HG02973 (cell line): Measurements from ENCODE around the gene IL22RA2.

Source experiments
- ATAC-seq: cut with Tn5 transposase; IDR thresholded peaks from one replicate; pipeline ENCODE4 v1.9.1; 2021; ENCODE audit warnings: moderate library complexity; ENCODE audit not compliant: unreplicated experiment

The IL22RA2 gene

DNA sequence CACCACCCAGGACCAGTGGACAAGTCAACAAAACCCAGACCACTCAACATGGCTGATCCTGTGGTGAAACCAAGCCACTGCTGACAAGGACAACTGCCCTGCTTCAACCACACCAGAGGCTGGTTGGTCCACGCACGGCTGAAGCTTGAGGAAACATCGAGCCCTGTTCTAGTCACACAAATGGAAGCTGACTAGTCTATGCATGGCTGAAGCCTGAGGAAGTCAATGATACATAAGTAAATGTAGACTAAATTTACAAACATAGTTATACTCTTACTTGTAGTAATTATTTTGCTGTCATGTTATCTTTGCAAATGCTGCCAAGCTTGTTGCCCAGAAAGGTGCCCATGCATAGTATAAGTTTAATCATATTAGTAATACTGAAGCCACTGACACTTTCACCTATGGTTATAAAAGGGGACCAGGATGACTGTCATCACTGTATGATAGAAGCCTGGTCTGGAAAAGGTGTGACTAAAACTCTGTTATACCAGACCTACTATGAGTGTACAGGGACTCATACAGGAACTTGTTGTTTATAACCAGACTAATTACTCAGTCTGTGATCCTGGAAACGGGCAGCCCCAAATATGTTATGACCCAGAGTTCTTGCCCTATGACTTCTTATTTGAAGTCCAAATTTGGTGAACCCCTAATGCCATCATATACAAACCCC, 5.6 kb downstream of the IL22RA2 start:
- ATAC-seq = no peak

DNA sequence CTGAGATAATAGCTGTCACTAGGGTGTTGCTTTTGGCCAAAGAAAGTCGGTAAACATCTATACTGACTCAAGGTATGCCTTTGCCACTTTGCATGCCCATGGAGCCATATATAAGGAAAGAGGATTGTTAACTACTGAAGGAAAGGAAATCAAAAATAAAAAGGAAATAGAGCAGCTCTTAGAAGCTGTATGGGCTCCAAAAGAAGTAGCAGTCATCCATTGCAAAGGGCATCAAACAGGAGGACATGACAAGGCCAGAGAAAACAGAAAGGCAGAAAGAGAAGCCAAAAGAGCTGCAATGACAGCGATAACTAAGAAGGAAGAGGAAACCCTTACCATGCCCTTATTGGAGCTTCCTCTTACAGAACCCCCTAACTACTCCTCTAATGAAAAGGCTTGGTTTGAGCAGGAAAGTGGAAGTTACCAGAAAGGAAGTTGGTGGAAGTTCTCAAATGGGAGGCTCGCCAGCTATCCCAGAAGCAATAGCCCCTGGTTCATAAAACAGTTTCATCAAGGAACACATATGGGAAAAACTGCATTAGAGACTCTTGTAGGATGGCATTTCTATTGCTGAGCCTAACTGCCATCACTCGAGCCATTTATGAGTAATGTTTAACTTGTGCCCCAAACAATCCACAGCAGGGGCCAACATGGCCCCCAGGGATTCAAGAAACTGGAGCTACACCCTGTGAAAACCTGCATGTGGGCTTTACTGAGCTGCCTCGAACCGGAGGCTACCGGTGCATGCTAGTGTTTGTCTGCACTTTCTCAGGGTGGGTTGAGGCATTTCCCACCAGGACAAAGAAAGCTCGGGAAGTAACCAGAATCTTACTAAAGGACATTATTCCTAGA, 7.0 kb downstream of the IL22RA2 start:
- no peak for ATAC-seq

DNA sequence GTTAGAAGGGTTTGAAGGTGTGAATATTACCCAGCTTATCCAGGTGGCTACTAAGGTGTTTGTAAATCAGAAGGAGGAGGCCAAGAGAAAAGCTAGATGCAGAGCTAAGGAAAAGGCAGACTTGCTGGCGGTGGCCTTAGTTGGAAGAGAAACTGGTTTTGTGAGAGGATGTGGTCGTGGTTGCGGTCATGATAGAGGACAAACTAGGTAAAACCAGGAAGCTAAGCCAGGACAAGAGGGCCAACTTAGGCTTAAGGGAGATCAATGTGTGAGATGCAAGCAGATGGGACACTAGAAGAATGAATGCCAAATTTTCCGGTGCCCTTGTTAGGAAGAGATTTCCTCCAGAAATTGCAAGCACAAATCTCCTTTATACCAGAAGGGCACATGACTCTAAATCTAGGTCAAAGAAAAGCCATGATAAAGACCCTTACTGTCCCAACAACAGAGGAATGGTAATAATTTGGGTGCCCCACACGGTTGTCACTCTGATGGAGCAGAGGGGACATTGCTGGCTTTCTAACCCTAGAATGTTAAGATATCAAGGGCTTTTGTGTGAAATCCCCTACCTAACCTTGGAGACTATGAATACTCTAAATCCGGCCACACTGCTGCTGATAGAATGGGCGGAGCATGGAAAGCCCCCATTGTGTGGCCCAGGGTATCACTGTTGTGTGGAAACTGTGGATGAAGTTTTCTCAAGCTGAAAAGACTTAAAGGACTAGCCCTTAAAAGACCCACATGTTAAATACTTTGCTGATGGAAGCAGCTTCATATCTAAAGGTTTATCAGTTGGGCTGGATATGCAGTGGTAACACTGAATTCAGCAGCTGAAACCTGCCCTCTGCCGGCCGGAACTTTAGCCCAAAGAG, 7.8 kb downstream of the IL22RA2 start:
- ATAC-seq = peak; percentile 45

DNA sequence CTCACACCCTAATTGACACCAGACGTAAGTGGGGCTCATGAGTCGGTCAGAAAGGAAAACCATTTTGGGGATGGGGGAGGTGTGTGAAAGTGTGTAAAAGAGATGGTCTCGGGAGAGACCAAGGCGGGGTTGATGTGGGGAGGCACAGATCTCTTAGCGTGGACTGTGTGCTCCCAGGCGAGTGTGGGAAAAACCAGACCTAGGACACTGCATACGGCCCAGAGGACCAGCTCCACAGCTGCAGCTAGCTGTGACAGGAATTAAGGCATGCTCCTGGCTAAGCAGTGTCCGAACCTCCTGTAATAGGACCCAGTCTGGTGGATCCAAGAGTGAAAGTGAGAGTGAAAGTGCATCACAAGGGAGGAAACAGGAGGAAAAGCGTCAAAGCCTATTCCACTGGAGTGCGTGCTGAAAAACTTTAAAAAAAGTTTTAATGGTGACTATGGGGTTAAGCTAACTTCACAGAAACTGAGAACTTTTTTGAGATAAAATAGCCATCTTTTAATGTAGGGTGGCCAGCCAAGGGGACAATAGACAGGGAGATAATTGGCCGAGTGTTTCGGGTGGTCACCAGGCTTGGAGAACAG, 9.6 kb downstream of the IL22RA2 start:
- no peak for ATAC-seq

DNA sequence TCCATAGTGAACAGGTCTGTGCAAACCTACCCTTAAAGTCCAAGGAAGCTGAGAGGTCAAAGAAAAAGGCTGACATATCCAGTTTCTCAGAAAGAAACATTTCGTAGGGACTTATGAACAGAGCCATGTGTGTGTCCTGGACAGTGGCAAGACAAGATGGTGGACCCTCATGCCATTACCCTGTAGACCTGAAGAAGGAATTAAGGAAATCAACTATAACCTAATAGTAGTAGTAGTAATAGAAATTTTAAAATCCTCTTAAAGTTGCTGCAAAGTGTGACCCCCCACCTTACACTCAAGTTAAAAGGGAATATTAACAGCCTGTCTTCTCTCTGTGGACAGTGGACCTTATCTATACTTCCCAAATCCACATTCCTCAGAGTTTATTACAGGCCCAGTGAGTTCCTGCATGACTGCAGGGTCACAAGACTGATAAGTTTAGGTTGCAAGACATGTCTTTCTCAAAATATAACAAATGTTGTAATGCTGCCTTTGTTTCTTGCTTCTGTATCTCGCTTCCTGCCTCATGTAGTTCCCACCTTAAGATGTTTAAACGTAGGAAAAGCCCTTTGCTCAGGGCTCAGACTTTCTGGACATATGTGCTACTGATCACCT, 10.6 kb downstream of the IL22RA2 start:
- no peak for ATAC-seq

DNA sequence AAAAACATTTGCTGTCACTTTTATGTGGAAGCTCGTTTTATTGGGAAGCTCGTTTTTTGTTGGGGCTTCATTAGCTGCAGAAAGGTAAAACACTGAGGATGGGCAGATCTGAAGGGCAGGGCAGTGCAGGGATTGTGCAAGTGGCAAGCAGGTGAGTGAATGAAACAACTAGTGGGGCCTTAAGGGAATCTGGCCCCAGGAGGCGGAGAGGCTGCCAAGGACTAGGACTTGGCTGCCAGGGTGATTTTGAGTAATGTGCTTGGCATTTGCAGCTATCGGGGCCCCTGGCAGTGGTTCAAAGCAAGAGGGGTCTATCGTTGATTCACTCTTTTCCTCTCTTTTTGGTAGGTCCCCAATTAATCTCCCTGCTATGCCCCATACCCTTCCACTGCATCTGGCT, 11.5 kb downstream of the IL22RA2 start:
- no peak for ATAC-seq

DNA sequence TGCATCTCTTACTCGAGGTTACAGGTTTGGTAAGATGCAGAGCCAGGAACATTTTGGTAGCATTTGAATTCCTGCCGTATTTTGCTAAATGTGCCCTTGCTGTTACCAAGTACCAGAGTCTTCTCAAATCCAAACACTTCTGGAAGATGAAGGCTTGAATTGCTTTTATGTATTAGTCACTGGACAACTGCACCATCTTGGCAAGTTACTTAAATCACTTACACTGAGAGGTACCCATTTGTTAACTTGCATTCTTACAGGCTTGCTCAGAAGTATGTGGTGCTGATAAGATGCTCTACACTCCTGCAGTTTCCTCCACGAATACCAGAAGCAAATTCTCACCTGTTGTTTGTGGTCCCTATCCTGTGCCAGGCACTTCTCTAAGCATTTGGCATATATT, 12.7 kb downstream of the IL22RA2 start:
- ATAC-seq = no peak

DNA sequence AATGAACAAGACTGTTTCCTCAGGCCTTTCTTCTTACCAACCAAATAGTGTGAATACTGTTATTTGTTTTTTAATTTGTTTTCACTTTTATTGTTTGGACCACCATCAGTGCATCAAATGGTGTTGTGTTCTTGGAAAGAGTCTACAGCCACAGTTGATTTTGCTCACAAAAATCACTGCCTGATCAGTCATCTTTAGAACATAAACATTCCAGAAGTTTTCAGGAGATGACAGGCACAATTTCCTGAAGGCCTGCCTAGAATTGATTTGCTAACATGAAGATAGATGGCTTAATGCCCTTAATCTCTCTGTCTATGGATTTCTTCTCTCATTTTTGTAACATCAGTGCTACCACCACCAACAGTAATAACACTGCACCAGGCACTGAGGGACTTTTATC, 13.5 kb downstream of the IL22RA2 start:
- ATAC-seq = no peak

DNA sequence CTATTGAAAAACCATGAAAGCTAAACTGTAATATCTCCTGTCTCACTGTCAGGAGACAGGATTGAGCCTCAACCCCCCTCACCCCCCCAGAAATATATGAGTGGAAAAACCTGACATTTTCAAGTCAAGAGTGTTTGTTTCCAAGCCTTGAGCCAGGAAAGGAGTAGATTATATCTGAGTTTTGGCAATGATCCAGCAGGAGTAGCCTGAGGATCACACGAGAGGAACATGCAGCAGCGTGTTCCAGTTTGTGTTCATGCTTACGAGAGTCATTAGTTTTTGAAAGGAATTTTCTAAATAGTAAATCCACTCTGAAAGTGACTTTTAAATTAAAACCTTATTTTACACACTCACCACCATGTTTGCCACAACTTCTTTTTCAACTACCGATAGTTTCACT, 15.8 kb downstream of the IL22RA2 start:
- no peak for ATAC-seq

DNA sequence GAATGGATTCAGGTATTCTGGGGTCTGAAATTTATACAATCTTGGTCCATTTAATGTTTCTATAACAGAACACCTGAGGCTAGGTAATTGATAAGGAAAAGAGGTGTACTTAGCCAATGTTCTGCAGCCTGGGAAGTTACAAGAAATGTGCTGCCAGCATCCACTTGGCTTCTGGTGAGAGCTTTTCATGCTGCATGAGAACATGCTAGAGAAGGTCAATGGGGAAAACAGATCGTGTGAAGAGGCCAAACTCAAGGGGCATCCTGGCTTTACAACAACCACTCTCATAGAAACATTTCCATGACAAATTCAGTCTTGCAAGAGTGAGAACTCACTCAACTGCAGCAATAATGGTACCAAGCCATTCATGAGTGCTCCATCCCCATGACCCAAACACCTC, 16.8 kb downstream of the IL22RA2 start:
- no peak for ATAC-seq

DNA sequence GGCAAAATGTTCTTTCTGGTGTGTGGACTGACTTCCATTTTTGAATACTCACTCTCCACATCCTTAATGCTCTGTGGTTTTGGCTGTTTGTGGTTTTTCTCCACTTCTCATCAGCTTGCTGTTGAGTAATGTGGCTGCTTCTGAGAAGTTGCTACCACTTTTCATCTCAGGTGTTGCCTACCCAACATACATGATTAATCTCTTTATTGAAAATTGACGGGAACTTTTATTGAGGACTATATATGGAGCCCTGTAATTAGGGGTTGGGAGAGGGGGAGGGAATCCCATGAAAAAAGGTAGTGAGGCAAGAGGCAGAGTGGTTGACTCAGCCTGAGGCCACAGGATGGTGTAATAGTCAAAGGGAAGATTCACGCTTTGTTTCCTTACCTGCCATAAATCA, 17.6 kb downstream of the IL22RA2 start:
- no peak for ATAC-seq

DNA sequence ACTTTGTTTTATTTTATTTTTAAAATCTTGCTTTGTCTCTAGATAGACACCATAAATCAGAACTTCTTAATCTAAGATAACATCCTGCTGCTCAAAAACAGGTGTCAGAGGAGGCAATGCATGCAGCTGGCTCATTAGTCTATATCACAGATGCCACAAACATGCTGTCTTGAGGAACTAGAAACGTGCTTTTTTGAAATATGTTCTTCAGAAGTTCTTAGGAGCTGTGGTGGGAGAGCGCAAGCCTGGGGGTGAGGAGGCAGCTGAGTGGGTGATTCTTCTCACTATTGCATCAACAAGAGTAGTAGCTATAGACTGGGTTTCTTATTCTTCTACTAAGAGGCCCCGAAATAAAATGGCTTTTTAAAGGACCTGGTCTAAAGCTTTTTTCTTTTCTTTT, 23.4 kb downstream of the IL22RA2 start:
- ATAC-seq = no peak

DNA sequence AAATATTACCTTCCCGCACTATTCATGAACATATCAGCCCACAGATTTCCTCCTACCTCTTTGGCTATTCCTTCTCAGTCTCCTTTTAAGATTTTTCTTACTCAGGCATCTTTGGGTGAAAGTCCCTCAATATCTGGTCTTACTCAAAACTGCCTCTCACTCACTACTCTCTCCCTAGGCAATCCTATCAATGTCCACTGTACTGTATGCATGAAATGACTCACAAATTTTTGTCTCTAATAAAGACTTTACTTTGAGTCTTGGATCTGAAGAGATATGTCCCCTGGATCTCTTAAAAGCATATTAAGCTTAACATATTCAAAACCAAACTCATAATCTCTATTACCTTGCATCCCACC, 24.4 kb downstream of the IL22RA2 start:
- no peak for ATAC-seq

DNA sequence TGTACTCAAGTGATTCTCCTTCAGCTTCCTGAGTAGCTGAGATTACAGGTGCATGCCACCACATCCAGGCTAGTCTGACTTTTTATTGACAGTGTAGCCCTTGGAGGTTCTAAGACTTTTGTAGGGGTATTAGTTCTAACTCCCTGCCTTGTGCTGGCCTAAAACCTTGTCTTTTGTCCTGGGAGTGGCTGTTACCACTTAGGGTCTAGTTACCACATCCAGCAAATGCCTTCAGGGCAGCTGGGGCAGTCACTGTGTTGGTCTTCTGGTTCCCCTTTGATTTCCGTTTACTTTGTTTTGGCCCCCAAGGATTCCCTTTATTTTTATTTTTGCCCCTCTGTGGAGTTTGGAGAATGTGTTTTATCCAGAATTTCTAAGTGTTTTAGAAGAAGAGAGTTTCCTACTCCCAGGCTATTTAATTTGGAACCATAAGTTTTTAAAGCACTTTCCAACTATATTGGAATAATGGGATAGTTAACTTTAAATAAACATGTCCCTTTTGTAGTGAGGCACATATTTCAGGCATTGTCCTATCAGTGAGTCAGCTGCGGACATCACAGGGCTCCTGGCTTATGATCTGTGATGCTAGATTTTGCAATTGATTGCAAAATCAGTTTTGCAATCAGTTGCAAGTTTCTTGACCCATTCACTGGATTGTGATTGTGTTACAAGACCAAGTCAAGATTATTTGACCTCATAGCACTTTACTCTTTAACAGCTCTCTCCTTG, 25.0 kb downstream of the IL22RA2 start:
- ATAC-seq = no peak

DNA sequence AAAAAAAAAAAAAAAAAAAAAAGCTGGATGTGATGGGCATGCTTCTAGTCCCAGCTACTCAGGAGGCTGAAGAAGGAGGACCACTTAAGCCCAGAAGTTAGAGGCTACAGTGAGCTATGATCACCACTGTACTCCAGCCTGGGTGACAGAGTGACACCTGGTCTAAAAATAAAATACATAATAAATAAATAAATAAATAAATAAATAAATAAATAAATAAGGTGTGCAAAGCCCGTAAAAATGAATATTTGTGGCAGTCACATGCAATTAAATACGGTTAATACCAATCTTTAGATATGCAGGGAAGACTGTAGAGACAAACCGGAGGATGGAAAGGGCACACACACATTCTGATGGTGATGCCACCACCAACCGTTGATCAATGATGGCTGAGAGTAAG, 26.2 kb downstream of the IL22RA2 start:
- ATAC-seq = no peak

DNA sequence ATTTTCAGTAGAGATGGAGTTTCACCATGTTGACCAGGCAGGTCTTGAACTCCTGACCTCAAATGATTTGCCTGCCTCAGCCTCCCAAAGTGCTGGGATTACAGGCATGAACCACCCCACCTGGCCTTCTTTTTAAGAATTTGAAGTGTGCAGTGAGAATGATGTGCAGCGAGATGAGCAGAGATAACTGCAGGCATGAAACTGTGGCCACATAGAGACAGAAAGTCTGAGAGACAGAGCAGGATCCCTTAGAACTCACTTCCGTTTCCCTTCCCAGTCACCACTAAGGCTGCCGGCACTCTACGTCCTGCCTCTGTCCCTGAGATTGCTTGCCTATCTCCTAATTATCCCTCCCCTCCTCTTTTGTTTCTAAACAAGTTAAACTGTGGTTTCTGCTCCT, 27.2 kb downstream of the IL22RA2 start:
- ATAC-seq = no peak

DNA sequence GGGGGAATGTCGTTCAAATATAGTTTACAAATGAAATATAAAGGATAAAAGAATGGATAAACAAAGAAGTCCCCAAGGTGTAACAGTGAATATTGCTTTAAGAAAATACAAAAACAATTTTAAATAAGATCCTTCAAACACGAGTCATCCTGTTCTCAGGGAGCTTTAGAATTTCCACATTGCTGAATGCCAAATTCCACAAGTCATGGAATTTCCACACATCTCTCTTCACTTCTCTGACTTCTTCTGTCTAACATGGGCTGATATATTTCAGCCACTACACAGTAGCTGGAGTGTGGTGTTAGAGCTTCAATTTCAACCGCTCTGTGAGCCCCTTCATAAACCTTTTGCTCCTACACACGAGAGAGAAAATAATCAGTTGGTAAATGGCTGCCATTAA, 28.0 kb downstream of the IL22RA2 start:
- no peak for ATAC-seq

DNA sequence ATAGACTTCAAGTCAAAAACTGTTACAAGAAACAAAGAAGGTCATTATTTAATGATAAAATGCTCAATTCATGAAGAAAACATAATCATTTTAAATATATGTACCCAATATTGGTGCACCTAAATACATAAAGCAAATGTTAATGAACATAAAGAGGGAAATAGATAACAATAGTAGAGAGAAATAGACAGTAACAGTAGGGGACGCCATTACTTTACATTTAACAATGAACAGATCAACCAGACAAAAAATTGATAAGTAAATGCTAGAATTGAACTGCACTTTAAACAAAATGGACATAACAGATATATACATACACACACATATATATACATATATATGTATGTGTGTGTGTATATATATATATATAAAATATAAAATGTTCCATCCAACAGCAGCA, 37.4 kb downstream of the IL22RA2 start:
- ATAC-seq = no peak

DNA sequence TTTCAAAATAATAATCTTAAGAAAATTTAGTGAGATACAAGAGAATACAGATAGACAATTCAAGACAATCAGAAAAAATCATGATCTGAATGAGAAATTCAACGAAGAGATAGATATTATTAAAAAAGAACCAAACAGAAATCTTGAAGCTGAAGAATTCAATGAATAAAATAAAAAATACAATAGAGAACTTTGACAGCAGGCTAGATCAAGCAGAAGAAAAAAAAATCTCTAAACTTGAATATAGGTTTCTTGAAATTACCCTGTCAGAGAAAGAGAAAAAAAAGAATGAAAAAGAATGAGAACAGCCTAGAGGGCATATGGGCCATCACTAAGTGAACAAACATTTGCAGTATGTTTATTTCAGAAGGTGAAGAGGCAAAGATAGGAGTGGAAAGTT, 39.0 kb downstream of the IL22RA2 start:
- ATAC-seq = no peak

DNA sequence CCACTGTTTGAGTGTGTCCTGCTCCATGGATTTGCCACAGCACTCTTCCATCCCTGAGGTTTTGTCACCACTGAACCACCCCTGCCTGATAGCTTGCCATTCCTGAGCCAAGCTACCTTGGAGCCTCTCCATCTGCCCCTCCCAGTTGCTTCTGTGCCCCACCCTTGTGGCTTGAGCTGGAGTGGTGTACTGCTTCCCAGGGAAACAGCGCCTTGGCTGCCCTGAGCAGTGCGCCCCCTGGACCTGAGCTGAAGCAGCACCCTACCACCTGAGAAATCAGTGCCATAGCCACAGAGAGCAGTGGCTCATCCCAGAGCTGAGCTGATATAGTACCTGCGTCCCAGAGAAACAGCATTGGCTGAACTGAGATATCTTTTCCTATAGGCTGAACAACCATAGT, 40.3 kb downstream of the IL22RA2 start:
- no peak for ATAC-seq
